DND-41 (cell line): ENCODE data around the gene ANKDD1A.

Source experiments
- ATAC-seq: fragments of 200-7000 bp; cut with Tn5 transposase; 3 replicates; pipeline ENCODE4 v1.9.1; 2021; ENCODE audit warnings: low read depth; ENCODE audit not compliant: insufficient read depth
- DNase-seq: peaks from one replicate; pipeline ENCODE4 v3.0.0-alpha.2; 2020
- H2AFZ ChIP-seq: 2 replicates; pipeline ENCODE4 v1.6.0; 2012; ENCODE audit warnings: low read depth, low read length
- H3K27ac ChIP-seq: 2 replicates; pipeline ENCODE4 v1.5.1; 2012; ENCODE audit warnings: low read length, inconsistent platforms
- H3K27me3 ChIP-seq: fragments of 200-600 bp; sonication (generic); 2 replicates; pipeline ENCODE4 v1.6.0; 2012; ENCODE audit warnings: low read length, mild to moderate bottlenecking, inconsistent platforms; ENCODE audit not compliant: insufficient read depth, poor library complexity
- H3K36me3 ChIP-seq: 2 replicates; pipeline ENCODE4 v1.5.1; 2012; ENCODE audit warnings: low read length, inconsistent platforms; ENCODE audit not compliant: insufficient read depth
- H3K4me1 ChIP-seq: 2 replicates; pipeline ENCODE4 v1.5.1; 2012; ENCODE audit warnings: mild to moderate bottlenecking, low read length; ENCODE audit not compliant: insufficient read depth
- H3K4me2 ChIP-seq: 2 replicates; pipeline ENCODE4 v1.6.0; 2012; ENCODE audit warnings: mild to moderate bottlenecking, moderate library complexity, low read length, inconsistent platforms; ENCODE audit not compliant: insufficient read depth
- H3K4me3 ChIP-seq, 2 experiments: fragments of 200-600 bp in 1 of 2; shearing (Covaris generic) in 1 of 2; 2 replicates each; pipeline ENCODE4 v1.5.1; 2012 to 2016; ENCODE audit warnings: inconsistent platforms in 2 of 2, low read length in 2 of 2, mild to moderate bottlenecking in 2 of 2, low read depth in 1 of 2, moderate library complexity in 1 of 2
- H3K79me2 ChIP-seq: 2 replicates; pipeline ENCODE4 v1.6.0; 2012; ENCODE audit warnings: low read length, inconsistent platforms; ENCODE audit not compliant: insufficient read depth
- H3K9ac ChIP-seq: 2 replicates; pipeline ENCODE4 v1.6.0; 2012; ENCODE audit warnings: low read depth, mild to moderate bottlenecking, inconsistent platforms, low read length, moderate library complexity
- H3K9me3 ChIP-seq: 2 replicates; pipeline ENCODE4 v1.5.1; 2012; ENCODE audit warnings: low read length, moderate library complexity, mild to moderate bottlenecking, inconsistent platforms; ENCODE audit not compliant: insufficient read depth, severe bottlenecking
- H4K20me1 ChIP-seq: 2 replicates; pipeline ENCODE4 v1.6.0; 2012; ENCODE audit warnings: low read length; ENCODE audit not compliant: insufficient read depth
- CTCF ChIP-seq: IDR thresholded peaks from 2 replicates; pipeline ENCODE4 v1.5.1; 2012; ENCODE audit warnings: borderline replicate concordance, low read length, moderate library complexity, mild to moderate bottlenecking; ENCODE audit not compliant: poor library complexity, severe bottlenecking; ENCODE audit errors: extremely low read depth
- EZH2 ChIP-seq: IDR thresholded peaks from 3 replicates; pipeline ENCODE4 v1.6.1; 2012; ENCODE audit warnings: borderline replicate concordance, low read depth, mild to moderate bottlenecking, moderate library complexity, low read length, inconsistent platforms; ENCODE audit not compliant: severe bottlenecking

Gene ANKDD1A

GRCh38 chr15:64987136-64987535 is 75.4 kb downstream of the ANKDD1A start:
- peak overlapping the region; percentile 46; the same call in 1 of the 2 replicates for H3K4me2 ChIP-seq
- no peak overlapping the region for H3K9ac ChIP-seq
- TF ChIP-seq CTCF (no peak), EZH2 (no peak)
- no peaks in the 10 kb centered on the region; the same call in 1 of the 2 replicates for H4K20me1 ChIP-seq
- no peak overlapping the region for H3K4me3 ChIP-seq
- H3K27ac ChIP-seq = no peak overlapping the region
- H3K9me3 ChIP-seq = no peaks in the 10 kb centered on the region
- ATAC-seq = no peak
- no peak overlapping the region for H2AFZ ChIP-seq
- peaks cover 36% of the 10 kb centered on the region for H3K79me2 ChIP-seq
- H3K36me3 ChIP-seq = peaks cover 3% of the 10 kb centered on the region; the same call in 1 of the 2 replicates
- DNase-seq = no peak
- H3K4me1 ChIP-seq = peaks cover 33% of the 10 kb centered on the region
- no peaks in the 10 kb centered on the region for H3K27me3 ChIP-seq

GRCh38 chr15:64989416-64990167 is 77.9 kb downstream of the ANKDD1A start, which contains the start of gene SPG21:
SPG21 (minus strand) TSS chr15:64989914; CDS start chr15:64983569, 6,345 bp downstream.
- Histone ChIP-seq H3K9me3 (no peaks in the 10 kb centered on the region), H2AFZ (peak within 1 kb of the TSS; percentile 96), H3K4me2 (peak within 1 kb of the TSS; percentile 83), H4K20me1 (no peaks in the 10 kb centered on the region), H3K4me3 (peak within 1 kb of the TSS; percentile 70 to 72; a peak in 3 of 4 replicates), H3K4me1 (peaks cover 33% of the 10 kb centered on the region), H3K27me3 (no peaks in the 10 kb centered on the region), H3K9ac (peak within 1 kb of the TSS; percentile 77), H3K36me3 (0 out of 2 replicates have a peak, but pooled peaks cover 3% of the 10 kb centered on the region), H3K27ac (peak within 1 kb of the TSS; percentile 67), H3K79me2 (peaks cover 32% of the 10 kb centered on the region)
- DNase-seq (peak; percentile 84), ATAC-seq (peak; percentile 89)
- TF ChIP-seq CTCF = no peak
- no peak for TF ChIP-seq EZH2

- Histone ChIP-seq H3K36me3 (0 out of 2 replicates have a peak, but pooled peaks cover 3% of the 10 kb centered on the region), H3K27ac (peak overlapping the region; percentile 67), H3K4me2 (peak overlapping the region; percentile 83), H2AFZ (peak overlapping the region; percentile 96), H3K27me3 (no peaks in the 10 kb centered on the region), H3K4me1 (peaks cover 33% of the 10 kb centered on the region), H3K4me3 (peak overlapping the region; percentile 70 to 72; a peak in 3 of 4 replicates), H4K20me1 (no peaks in the 10 kb centered on the region), H3K79me2 (peaks cover 29% of the 10 kb centered on the region), H3K9me3 (no peaks in the 10 kb centered on the region), H3K9ac (peak overlapping the region; percentile 77)
- ATAC-seq = no peak
- no peak for TF ChIP-seq CTCF
- no peak for TF ChIP-seq EZH2
- DNase-seq = no peak
Observed at GRCh38 chr15:64990168-64990470, 78.4 kb downstream of the ANKDD1A start.
